NCI-H524 treated with DMSO at 0.1 percent for 48 hours (cell line): ENCODE data around the gene CYTH1.

Experiments used
- DNase-seq: peaks from one replicate; lab custom pipeline; 2025; lab: John Stamatoyannopoulos, UW

CYTH1 gene

GRCh38 chr17:78787444-78787843, 5.4 kb upstream of the CYTH1 start:
- no peak for DNase-seq

GRCh38 chr17:78785663-78786057, 3.6 kb upstream of the CYTH1 start:
- no peak for DNase-seq

DNA sequence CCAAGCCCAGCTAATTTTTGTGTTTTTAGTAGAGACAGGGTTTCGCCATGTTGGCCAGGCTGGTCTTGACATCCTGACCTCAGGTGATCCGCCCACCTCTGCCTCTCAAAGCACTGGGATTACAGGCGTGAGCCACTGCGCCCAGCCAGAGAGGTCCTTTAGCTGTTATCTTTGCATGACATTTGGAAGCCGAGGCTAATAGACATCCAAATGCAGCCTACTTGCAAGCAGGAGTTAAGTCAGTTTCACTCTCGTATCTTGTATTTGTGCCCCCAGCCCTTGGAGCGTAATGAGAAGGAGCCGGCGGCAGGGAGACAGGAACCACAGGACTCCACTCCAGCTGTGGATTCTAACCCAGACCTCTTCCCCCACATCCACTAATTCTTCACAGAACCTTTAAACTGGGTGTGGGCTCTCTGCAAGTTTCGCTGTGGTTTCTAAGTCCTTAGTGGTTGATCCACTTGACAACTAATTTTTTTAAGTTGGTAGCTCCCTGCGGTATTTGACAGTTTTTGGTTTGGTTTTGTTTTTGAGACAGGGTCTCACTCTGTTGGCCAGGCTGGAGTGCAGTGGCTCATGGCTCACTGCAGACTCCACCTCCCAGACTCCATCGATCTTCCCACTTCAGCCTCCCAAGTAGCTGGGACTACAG, 3.1 kb upstream of the CYTH1 start:
- DNase-seq, result no peak

DNA sequence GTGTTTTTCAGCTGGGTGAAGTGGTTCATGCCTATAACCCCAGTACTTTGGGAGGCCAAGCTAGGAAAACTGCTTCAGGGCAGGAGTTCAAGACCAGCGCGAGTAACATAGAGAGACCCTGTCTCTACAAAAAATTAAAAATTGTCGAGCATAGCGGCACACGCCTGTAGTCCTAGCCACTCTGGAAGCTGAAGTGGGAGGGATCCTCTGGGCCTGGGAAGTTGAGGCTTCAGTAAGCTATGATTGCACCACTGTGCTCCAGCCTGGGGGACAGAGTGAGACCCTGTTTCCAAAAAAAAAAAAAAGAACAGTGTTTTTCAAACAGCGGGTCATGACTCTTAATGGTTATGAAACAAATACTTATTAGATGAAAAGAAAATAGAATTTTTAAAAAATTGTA, 2.3 kb upstream of the CYTH1 start:
- no peak for DNase-seq

DNA sequence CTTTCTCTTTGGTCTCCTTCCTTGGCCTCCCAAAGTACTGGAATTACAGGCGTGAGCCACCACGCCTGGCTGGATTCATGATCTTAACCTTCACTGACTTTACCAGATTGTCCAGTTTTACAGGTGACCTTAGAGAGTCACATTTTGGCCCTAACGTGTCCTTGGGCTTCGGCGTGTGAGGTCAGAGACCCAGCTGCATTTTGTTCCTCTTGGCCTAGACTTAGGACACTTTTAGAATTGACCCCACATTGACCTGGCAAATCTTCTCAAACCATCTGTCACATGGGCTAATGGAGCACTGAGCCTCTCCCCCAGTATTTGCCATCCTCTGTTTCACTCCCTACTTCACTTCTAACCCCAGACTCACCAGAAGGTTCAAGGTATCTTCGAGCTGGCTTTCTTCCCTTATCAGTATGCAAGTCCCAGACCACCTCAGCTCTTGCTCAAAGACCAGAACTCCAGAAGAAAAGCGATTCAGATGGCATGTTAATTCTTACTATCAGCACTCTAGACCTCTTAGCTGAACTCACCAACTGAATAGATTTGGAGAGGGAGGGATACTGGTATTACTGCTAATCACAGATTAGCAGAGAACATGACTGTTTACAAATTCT, 1.7 kb upstream of the CYTH1 start:
- DNase-seq, result peak; percentile 91

- no peak for DNase-seq
Observed at GRCh38 chr17:78781104-78781892, 775 bp downstream of the CYTH1 start.

DNA sequence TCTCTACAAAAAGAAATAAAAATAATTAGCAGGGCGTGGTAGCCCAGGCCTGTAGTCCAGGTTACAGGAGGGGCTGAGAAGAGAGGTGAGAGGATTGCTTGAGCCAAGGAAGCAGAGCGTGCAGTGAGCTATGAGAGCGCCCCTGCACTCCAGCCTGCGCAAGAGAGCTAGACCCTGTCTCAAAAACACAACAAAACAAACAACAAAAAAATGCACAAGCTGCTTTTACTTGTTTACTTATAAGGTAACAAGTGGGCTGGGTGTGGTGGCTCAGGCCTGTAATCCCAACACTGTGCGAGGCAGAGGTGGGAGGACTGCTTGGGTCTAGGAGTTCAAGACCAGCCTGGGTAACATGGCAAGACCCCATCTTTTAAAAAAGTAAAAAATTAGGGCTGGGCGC, 1.7 kb downstream of the CYTH1 start:
- DNase-seq, result no peak

GRCh38 chr17:78779850-78780249, 2.2 kb downstream of the CYTH1 start:
- DNase-seq, result peak; percentile 61

DNA sequence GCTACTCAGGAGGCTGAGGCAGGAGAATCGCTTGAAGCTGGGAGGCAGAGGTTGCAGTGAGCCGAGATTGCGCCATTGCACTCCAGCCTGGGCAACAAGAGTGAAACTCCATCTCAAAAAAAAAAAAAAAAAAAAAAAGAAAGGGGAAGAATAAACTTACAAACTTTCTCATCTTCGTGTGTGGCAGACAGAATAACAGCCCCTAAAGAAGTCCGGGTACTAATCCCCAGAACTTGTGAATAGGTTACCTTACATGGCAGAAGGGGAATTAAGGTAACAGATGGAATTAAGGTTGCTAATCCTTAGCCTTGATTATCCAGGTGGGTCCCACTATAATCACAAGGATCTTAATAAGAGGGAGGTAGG, 2.8 kb downstream of the CYTH1 start:
- peak; percentile 90 for DNase-seq

DNA sequence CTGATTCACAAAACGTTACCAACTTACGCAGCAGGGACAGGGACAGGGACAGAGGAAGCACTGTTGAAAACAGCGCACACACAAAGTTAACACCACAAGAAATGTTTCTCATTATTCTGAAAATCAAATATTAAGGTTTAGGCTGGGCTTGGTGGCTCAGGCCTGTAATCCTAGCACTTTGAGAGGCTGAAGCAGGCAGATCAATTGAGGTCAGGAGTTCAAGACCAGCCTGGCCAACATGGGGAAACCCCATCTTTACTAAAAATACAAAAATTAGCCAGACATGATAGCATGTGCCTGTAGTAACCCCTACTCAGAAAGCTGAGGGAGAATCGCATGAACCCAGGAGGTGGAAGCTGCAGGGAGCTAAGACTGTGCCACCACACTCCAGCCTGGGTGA, 4.2 kb downstream of the CYTH1 start:
- no peak for DNase-seq

- DNase-seq, result no peak
Observed at GRCh38 chr17:78774956-78775571, 7.0 kb downstream of the CYTH1 start.

- DNase-seq, result no peak
Observed at GRCh38 chr17:78774453-78774852, 7.6 kb downstream of the CYTH1 start.

DNA sequence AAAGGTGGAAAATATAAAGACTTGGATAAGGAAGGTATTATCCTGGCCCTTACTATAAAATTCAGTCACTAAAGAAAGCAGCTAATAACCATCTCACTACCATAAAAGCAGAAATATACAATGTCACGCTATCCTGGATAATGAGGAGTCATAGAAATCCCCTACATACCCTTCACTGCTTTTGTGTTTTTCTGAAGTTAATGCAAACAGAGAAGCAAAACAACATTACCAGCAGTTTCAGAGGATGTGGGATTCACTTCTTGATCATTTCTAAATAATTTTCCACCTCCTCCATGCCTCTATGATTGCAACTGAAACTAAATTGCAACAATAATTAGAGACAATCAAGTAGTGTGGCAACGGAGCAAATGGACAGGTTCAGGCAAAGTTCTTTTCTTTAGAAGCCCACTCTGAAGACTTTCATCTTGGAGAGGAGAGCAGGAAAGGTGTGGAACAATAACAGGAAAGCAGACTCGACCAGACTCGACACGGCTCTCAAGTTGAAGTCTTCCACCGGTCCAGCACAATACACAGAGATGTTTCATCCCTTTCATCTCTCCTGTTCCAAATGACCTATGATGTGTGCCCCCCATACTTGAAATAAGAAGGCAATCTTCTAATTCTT, 10.2 kb downstream of the CYTH1 start:
- no peak for DNase-seq

- DNase-seq, result no peak
Observed at GRCh38 chr17:78769196-78769773, 12.8 kb downstream of the CYTH1 start.

- no peak for DNase-seq
Observed at GRCh38 chr17:78767806-78768205, 14.3 kb downstream of the CYTH1 start.

DNA sequence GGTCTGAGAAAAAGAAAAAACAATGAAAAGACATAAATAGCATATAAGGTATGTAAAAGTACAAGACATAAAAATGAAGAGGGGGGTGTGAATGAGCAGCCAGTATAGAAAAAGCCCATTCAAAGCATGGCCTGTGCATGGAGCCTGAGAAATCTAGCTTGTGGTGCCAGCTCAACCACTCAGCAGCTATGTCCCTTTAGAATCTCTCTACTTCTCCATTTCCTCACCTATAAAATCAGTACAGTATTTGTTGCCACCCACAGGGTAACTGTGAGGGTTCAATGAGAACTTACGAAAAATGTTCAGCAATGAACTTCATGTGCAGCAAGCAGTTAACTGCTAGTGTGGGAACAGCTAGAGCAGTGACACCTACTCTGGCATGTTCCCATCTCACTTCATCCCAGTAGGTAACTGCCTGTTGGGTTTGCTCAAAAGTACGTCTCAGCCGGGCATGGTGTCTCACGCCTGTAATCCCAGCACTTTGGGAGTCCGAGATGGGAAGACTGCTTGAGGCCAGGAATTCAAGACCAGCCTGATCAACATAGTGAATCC, 15.3 kb downstream of the CYTH1 start:
- DNase-seq, result no peak

DNA sequence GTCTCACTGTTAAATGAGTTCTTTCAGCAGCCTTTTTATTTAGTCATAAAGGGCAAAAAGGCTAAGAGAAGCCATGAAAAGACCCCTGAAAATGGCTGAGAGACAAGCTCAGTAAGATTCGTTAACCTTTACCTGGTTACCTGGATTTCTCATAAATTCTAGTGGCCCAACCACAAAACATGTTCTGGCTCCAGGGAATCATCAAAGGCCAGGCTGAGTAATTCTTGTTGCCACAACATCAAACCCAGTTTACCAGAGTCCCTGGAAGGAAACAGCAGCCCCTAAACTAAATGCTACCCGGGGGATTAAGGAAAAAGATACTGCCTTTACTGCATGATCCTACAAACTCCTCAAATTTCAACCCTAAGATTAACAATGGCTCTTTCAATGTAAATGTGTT, 15.8 kb downstream of the CYTH1 start:
- DNase-seq, result no peak

DNA sequence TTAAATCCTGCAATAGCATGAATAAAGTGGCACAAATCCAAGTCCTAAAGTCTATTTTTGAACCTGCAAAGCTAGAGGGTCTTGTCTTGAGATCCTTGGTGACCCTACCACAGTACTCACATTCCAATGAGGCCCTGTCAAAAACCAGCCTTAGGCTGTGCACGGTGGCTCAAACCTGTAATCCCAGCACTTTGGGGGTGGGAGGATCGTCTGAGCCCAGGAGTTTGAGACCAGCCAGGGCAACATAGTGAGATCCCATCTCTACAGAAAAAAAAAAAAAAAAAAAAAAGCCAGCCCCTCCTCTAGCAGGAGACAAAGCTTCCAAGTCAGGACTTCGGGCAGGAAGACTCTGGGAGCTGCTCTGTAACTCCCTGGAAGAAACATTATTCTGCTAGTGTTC, 16.3 kb downstream of the CYTH1 start:
- DNase-seq, result no peak

DNA sequence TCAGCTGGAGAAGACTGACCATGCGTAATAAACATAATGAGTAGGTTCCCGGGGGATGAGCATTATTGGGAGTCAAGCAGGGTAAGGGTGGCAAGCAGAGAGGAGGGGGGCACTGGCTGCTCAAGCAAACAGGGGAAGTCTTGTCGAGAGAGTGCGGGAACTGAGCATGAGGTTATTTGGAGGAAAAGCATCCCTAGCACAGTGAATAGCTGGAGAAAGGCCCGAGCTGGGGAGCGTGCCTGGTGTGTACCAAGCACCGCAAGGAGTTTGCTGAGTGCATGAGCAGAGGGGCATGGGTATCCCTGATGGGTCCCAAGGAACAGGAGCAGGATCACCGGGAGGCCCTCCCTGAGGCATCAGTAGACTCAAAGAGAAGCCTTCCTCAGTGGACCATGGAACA, 17.2 kb downstream of the CYTH1 start:
- DNase-seq, result no peak

DNA sequence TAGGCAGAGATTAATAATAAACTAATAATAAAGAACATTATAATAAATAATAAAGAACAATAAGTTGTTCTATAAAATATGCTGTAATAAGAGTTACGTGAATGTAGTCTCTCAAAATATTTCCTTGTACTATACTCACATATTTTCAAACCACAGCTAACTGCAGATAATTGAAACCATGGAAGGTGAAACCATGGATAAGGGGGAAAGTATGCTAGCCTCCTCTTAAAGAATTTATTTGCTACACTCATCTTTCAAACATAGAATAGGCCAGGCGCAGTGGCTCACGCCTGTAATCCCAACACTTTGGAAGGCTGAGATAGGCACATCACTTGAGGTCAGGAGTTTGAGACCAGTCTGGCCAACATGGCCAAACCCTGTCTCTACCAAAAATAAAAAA, 18.5 kb downstream of the CYTH1 start:
- DNase-seq, result no peak

- no peak for DNase-seq
Observed at GRCh38 chr17:78761789-78762406, 20.2 kb downstream of the CYTH1 start.
